Fibroblast of skin of left biceps (primary cell): ENCODE data around the gene TMEM150C.
"Not testable (repeated sequence)": the region's sequence is repeated elsewhere in the genome, so short reads cannot be mapped to it uniquely, and the experiment has no call there.

Experiments used
- DNase-seq, 2 experiments: peaks; one replicate each; pipeline ENCODE4 v3.0.0-alpha.2; 2013; ENCODE audit warnings: low read depth in 2 of 2

Gene TMEM150C

DNA sequence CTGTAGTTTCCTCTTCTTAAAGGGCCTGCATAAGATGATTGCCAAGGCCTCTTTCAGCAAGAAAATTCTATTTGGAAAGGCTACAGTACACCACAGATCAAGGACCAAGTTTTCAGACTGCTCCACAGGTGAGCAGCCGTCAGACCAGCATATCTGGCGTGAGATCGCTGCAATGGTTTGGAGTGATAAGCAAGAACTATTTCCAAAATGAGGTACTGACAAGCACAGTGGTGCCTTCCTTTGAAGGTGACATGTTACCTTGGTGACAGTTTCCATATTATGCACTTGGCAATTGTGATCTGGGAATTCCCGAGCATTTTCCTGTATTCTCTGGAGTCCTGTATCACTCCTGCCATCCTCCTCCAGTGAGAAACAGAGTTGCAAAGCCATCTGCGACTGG lies 7.3 kb upstream of the TMEM150C start:
- DNase-seq = no peak

DNA sequence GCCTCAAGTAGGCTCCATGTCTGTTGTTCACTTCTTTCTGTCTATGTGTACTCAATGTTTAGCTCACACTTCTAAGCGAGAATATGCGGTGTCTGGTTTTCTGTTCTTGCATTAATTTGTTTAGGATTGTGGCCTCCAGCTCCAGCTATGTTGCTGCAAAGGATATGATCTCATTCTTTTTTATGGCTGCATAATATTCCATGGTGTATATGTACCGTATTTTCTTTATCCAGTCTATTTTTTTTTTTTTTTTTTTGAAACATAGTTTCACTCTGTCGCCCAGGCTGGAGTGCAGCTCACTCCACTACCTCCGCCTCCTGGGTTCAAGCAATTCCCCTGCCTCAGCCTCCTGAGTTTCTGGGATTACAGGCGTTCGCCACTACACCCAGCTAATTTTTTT lies 5.7 kb upstream of the TMEM150C start:
- DNase-seq = no peak

DNA sequence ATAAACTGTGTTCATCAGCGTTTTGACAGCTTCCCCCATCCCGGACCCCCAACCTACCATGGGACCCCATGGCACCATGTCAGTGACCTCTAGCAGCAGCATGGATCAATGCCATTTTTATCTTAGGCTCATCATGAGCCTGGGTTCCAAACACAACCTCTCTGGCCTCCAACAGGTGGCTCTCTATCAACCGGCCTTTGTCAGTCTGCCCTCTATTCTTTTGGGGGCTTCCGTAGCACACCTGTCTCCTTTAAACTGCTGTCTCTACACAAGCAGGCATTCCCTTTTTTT lies 721 bp upstream of the TMEM150C start:
- no peak for DNase-seq

DNA sequence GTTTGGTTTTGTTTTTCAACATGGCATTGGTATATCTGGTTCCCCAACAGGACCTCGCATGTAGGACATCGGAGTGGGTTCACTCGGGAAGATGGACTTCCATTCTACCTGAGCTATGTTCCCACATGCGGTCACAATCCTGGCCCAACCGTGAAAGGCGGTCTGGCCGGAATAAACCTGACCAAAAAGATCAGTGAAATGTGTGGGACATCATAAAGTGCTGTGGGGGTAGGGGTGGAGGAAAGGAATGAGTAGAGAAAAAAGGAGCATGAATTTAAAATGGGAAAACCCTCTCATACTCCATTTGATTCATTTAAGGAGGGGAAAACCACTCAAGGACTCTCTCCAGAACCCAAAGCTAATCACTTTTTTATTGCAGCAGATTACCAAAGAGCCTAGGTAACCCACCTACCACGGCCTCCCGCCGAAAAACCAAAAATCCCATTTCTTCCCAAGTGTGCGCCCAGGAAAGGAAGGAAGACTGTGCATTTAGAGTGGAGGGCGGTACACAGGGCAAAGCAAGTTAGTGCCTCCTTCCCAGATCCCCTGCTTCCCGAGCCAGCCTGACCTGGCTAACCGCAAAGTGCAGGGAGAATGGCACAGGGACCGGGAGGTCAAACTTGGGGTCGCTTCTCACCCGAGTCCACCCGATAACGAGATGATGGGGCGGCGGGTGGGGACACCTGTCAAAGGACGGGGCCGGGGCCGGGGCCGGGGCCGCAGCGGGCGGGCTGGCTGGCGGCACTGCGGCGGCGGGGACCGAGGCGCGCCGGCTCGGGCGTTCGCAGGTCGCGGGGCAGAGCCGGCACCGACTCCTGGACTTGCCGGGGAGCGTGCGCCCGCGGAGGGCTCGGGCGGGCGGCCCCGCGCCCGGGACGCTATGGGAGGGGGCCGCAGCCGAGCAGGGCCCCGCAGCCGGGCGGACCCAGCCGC lies 669 bp downstream of the TMEM150C start:
- no peak for DNase-seq

DNA sequence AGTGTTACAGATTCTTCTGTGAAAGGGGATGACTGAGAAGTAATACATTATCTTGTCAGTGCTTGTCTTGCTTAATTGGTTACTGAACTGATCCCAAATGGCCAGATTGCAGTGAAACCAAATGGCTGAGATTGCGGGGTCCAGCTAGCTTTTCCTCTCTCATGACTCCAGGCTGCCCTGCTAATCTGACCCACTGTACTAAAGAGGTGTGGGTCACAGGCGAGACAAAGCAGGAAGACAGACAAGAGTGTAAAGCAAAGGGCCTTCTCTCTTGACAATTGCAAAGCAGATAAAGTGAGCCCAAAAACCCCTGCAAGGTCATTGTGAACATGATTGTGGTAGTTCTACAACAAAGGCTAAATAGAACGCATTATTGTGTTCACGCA lies 2.1 kb downstream of the TMEM150C start:
- no peak for DNase-seq

DNA sequence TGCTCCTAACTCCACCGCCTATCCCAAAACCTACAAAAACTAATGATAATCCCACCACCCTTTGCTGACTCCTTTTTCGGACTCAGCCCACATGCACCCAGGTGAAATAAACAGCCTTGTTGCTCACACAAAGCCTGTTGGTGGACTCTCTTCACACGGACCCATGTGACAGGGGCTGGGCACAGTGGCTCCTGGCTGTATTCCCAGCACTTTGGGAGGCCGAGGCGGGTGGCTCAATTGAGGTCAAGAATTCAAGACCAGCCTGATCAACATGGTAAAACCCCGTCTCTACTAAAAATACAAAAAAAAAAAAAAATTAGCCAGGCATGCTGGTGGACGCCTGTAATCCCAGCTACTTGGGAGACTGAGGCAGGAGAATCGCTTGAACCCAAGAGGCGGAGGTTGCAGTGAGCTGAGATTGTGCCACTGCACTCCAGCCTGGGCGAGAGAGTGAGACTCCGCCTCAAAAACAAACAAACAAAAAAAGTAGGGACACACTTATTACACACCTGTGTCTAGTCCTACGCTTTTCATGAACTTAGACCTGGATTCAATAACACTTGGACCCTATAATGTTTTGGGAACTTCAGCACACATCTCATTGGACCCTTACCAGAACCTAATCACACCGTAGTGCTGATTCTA lies 2.6 kb downstream of the TMEM150C start:
- not testable (repeated sequence) for DNase-seq

DNA sequence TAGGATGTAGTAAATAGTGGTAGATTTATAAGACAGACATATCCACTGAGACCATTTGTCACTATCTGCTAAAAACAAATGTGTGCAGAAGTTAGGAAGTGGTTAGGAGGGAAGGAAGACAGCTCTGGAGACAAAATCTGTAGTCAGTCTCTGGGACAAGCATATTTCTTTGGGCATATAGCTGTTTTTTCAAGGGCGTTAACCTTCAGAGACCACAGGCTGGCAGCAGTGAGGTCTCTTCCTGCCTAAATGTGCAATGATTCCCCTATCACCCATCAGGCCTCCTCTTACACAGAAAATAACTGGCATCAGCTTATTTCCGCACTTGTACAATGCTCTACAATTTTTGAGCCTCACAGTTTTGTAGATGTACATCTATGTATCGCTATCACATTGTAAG lies 6.5 kb downstream of the TMEM150C start:
- DNase-seq = no peak

DNA sequence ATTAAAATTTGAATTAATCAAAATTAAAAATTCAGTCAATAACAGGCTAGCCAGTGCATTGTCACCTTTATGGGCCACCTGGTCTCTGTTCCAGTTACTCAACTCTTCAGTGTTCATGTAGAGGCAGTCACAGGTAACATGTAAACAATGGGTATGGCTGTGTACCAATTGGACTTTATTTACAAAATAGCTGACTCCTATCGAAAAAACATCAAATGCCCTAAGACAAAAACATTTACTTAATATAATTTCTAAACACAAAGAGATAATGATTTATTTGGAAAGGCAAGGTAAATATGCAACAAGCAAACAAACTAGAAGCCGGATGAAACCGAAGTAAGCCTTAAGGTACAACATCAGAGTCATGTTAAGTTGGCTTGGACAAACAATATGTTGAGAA lies 8.8 kb downstream of the TMEM150C start:
- no peak for DNase-seq

DNA sequence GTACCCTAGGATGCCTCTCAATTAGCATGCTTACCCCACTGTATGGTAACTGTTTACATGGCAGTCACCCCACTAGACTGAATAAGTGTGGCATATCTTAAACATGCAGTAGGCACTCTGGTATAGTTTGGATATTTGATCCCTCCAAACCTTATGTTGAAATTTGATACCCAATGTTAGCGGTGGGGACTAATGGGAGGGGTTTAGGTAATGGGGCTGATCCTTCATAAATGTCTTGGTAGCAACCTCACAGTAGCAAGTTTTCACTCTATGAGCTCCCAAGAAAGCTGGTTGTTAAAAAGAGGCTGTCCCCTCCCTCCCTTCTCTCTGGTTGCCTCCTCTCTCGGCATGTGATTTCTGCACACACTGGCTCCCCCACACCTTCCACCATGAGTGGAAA lies 10.1 kb downstream of the TMEM150C start:
- DNase-seq = no peak

DNA sequence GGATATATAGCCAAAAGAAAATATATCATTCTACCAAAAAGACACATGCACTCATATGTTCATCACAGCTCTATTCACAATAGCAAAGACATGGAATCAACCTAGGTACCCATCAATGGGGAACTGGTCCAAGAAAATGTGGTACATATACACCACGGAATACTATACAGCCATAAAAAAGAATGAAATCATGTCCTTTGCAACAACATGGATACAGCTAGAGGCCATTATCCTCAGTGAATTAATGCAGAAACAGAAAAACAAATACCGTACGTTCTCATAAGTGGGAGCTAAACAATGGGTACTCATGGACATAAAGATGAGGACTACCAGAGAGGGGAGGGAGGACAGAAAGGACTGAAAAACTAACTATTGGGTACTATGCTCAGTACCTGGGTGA lies 13.9 kb downstream of the TMEM150C start:
- DNase-seq = not testable (repeated sequence)

DNA sequence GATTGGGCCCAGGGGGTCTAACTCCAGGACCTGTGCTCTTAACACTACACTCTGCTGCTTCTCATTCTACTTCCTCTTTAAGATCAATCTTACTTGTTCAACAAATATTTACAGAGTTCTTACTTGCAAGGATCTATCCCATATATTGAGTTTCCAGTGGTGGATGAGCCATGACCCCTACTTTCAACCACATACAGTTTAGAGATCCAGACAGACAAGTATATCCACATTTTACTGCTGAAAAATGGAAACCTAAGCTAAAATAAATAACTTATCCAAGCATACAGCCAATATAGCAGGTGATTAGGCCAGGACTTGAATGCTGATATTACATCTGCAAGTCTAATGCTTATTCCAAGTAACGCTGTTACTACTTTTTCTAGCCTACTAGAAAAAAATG lies 18.7 kb downstream of the TMEM150C start:
- no peak for DNase-seq

DNA sequence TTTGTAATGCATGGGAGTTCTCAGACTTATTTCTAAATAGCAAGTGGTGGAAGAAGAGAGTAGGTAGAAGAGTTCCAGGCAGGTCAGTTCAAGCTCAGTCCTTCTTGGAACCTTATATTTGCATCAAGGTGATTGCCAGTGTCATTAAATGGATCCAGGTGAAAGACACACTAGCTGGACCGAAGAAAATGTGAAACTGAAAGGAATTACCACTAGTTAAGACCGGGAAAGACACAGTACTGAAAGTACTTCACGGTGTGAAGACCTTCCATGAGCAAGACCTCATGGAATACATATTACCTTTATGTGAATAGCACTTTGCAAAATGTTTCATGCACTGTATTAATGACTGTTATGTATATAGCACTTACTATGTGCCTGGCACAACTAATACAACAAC lies 19.1 kb downstream of the TMEM150C start:
- DNase-seq = no peak

DNA sequence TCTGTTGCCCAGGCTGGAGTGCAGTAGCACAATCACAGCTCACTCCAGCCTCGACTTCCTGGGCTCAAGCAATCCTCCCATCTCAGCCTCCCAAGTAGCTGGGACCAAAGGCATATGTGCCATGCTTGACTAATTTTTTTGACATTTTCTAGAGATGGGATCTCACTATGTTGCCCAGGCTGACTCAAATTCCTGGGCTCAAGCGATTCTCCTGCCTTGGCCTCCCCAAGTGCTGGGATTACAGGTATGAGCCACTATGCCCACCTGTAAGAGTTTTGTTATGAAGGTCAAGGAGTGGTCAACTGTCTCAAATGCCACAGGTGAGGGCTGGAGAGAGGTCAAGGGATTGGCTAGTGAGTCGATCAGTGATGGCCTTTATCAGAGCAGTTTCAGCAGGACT lies 32.5 kb downstream of the TMEM150C start:
- DNase-seq = no peak

DNA sequence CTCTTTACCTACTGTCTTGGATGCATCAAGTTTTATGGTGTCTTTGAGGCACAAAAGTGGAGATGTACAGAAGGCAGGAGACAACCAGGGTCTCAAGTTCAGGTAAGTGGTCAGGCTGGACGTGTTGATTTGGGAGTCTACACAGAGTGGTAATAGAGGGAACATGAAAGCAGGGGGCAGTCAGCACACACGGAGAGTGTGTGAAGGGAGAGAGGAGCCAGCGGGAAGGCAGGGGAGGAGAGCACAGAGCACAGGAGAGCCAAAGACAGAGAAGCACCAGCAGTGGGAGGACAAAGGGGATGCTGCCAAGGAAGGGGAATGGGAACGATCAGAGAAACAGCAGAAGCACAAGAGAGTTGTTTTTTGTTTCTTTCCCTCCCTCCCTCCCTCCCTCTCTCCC lies 32.9 kb downstream of the TMEM150C start:
- no peak for DNase-seq

DNA sequence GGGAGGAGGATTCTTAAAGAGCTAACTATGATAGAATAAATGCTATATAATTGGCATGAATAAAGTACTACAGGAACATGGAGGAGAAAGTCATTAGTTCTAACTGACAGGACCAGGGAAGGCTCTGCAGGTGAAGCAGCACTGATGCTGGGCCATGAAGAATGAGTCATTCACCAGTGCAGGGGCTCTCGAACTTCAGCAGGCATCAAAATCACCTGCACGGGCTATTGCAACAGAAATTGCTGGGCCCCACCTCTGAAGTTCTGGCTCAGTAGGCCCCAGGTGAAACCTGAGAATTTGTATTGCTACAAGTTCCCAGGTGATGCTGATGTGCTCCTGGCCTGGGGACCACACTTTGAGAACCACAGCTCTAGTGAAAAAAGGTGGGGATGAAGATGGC lies 33.7 kb downstream of the TMEM150C start:
- DNase-seq = no peak

DNA sequence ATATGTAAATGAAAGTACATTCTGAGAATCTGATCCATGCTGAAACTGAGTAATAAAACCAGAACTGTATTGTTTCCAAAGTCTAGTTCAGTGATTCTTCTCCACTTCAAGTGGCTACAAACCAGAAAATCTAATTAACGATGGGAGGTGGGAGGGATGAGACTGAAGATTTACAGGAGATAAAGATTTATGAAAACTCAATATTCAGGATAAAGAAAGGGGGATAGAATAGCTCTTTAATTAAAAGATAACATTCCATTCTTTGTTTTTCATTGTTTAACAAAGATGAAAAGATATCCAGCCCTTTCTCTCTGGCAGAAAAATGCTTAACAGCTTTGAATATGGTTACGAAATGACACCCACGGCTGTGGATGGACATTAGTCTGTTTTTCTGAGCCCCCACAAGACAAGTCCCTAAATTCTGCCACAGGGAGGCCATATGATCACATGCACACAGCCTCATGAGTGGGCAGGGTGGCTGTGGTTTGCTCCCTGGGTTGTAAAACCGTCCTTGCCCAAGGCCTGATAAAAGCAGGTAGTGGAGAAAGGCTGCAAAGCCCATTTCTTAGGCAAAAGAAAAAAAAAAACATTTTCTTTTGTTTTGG lies 36.4 kb downstream of the TMEM150C start:
- no peak for DNase-seq

DNA sequence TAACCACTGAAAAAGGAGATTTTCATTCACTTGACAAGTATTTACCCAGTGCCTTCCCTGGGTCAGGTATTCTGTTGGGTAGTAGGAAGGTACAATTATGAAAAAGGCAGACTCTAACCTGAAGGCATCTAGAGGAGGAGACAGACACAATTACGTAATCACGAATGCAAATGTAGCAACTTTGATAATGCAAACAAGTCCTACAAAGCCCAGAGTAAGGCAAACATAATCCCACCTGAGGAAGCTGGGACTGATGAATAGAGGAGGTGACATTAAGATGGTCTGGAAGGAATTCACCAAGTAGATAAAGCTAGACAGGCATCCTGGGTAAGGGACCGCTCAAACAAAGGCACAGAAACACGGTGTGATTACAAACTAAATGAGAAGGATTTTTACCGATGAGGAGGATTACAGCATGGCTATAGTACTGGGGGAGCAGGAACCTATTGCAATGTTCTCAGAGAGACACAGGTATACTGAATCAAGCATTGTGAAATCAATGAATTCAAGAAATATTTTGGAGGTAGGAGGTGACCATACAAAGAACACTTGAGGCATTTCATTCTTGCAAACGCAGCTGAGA lies 37.1 kb downstream of the TMEM150C start:
- no peak for DNase-seq

DNA sequence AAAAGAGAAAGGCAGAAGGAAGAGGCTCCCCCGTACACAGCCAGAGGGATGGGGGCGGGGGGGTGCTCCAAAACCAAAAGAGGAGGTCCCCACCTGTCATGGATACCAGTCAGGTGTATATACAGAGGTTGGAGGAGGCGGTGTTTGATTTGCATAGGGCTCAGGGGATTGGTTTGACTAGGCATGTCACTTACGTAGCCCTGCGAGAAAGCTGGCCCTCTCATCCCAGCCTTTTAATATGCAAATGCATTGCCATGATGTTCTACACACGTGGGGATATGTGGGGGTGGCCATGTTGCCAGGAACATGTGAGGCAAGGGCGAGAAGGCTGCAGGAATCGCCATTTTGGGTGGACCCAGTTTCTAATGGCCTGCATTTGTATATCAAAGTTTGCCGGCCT lies 38.6 kb downstream of the TMEM150C start:
- DNase-seq = no peak

DNA sequence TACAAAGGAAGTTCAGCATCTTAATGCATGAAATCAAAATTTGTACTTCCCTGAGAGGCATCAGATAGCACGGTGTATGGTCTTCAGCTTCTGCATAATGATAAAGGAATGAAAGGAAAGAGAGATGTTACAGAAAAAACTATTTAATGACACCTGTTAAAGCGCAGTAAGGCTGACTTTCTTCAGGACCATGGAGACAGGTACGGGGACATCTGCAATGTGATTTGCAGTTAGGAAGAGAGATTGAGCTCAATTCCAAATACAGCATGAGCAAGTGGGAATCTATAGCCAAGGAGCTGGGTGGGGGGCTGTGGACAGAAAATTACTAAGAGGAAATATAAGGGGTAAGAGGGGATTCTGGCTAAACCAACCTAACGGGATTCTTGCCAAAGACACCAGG lies 39.3 kb downstream of the TMEM150C start:
- DNase-seq = no peak

DNA sequence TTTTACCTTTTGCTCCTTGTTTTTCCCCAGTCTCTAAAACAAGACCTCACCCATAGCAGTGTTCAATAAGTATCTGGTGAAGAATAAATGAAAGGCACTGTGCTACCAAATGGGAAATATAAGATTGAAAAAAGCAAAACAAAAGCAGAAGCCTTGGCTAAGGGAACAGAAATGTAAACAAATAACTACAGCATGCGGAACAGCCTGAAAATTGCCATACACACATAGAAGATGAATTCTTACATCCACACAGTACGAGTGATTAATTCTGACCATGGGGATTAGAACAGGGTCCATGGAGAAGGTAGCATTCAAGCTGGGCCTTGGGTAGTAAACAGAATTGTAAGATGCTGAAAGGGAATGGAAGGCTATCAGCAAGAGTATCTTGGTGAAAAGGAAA lies 40.5 kb downstream of the TMEM150C start:
- no peak for DNase-seq

DNA sequence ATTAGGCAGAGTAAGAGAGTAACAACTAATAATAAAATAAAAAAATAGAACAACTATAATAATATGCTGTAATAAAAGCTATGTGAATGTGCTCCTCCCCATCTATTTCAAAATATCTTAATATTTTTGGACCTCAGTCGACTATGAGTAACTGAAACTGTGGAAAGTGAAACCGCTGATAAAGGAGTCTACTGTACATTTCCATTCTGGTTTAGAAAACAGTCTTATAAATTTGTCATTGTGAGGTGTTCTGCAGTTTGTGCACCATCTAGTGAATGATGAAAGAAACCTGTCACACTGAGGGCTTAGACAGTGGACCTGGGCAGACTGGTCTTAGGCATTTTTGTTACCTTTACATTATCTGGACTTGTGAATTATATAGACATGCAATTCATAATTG lies 42.0 kb downstream of the TMEM150C start:
- no peak for DNase-seq

DNA sequence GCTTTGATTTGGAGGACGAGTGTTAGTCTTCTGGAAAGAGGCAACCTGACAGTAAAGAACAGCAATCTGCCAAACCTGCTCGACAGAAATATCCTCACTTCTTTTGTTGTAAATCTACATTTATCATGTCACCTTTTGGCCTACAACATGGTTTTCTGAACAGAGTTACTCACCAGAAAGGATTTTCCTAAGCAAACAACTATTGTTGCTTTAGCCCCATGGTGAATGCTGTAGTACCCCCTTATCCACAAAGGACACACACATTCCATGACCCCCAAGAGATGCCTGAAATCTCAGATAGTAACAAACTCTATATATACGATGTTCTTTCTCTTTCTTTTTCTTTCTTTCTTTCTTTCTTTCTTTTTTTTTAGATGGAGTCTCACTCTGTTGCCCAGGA lies 42.7 kb downstream of the TMEM150C start:
- DNase-seq = no peak

DNA sequence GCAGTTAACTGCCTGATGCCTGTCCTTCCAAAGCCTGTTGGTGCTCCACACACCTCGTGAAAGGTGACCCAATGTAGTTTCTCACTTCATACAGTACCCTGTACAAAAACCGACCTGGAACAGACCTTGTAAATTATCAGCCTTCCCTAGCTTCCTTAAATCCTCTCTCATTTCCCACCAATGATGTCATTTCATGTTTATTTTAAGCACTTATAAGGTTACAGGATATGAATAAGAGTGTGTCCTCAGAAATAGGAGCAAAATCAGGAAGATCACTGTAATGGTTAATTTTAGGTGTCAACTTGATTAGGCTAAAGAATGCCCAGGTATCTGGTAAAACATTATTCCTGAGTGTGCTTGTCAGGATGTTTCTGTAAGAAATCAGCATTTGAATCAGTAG lies 44.7 kb downstream of the TMEM150C start:
- DNase-seq = peak in 1 of 2 experiments; percentile 13
